Progenitor cell of endocrine pancreas (in vitro differentiated cells): ENCODE results near the gene TTC28. TPM values are rescaled to one million over a fixed set of nuclear protein-coding genes. Genes with fewer than 3 reads are reported as not detected.

ENCODE experiments used
- DNase-seq: peaks from one replicate; pipeline ENCODE4 v3.0.0; 2021; ENCODE audit warnings: low spot score; ENCODE audit not compliant: unreplicated experiment
- H3K27ac Mint-ChIP-seq: 2 replicates; pipeline ENCODE4 v1.8.0; 2021; ENCODE audit warnings: mild to moderate bottlenecking, moderate library complexity, mixed read lengths
- H3K27me3 Mint-ChIP-seq: 2 replicates; pipeline ENCODE4 v1.8.0; 2021; ENCODE audit warnings: mixed read lengths
- H3K36me3 Mint-ChIP-seq: 2 replicates; pipeline ENCODE4 v1.8.0; 2022; ENCODE audit warnings: mixed read lengths; ENCODE audit not compliant: insufficient read depth
- H3K4me1 Mint-ChIP-seq: 2 replicates; pipeline ENCODE4 v1.8.0; 2021; ENCODE audit warnings: low read depth, mixed read lengths
- H3K4me3 Mint-ChIP-seq: 2 replicates; pipeline ENCODE4 v1.8.0; 2021; ENCODE audit warnings: low read depth, mild to moderate bottlenecking, moderate library complexity, mixed read lengths
- H3K9me3 Mint-ChIP-seq: 2 replicates; pipeline ENCODE4 v1.8.0; 2021; ENCODE audit warnings: low read depth, mixed read lengths
- total RNA-seq: library from RNA; stranded (reverse); gene quantifications from 2 replicates; pipeline ENCODE4 v1.2.1, GENCODE V29; 2021
- TF ChIP-seq, protein P1 (sequence below): fragments of 200-600 bp; sonication (generic); IDR thresholded peaks from one replicate; pipeline ENCODE4 v1.5.0; 2021; ENCODE audit warnings: antibody characterized with exemption, mild to moderate bottlenecking; ENCODE audit not compliant: unreplicated experiment

Gene TTC28
- total RNA-seq, 1 donor from 2014 or later = 35.2 TPM

DNA sequence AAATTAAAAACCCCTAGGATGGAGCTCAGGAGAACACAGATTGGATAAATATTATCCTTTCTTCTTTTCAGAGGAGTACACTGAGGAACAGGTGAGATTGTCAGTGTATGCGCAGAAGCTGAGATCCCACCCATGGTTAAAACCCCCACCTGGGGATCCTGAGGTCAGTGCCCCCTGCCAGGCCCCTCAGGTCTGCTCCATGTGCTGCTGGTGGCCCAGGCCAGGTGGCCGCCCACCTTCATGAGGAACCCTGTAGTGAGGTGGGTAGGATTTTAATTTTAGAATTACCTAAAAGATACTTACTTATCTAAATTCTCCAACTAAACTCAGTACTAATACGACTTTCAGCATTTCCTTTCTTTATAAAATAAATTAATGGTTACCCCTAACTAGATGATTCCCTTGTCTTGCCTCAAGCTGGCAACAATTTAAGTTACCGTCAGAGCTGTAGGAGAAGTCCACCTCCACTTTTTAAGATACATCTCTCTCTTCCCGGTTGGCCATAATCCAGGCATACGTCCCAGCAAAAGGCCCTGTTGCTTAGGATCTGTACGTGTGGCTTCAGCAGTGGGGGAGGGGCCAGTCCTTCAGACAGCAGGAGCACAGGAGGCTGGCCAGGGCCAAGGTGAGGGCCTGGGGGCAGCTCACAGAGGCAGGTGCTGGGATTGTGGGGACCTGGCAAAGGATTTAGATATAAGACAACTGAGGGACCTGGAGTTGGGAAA is 699.1 kb downstream of the TTC28 start:
- Mint-ChIP-seq H3K4me1 (peaks cover 6% of the 10 kb centered on the region), H3K9me3 (no peaks in the 10 kb centered on the region), H3K36me3 (peaks cover 13% of the 10 kb centered on the region), H3K27me3 (no peaks in the 10 kb centered on the region), H3K4me3 (no peak overlapping the region), H3K27ac (no peak overlapping the region)
- TF ChIP-seq, protein P1, sequence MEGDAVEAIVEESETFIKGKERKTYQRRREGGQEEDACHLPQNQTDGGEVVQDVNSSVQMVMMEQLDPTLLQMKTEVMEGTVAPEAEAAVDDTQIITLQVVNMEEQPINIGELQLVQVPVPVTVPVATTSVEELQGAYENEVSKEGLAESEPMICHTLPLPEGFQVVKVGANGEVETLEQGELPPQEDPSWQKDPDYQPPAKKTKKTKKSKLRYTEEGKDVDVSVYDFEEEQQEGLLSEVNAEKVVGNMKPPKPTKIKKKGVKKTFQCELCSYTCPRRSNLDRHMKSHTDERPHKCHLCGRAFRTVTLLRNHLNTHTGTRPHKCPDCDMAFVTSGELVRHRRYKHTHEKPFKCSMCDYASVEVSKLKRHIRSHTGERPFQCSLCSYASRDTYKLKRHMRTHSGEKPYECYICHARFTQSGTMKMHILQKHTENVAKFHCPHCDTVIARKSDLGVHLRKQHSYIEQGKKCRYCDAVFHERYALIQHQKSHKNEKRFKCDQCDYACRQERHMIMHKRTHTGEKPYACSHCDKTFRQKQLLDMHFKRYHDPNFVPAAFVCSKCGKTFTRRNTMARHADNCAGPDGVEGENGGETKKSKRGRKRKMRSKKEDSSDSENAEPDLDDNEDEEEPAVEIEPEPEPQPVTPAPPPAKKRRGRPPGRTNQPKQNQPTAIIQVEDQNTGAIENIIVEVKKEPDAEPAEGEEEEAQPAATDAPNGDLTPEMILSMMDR = no peak
- DNase-seq = no peak

DNA sequence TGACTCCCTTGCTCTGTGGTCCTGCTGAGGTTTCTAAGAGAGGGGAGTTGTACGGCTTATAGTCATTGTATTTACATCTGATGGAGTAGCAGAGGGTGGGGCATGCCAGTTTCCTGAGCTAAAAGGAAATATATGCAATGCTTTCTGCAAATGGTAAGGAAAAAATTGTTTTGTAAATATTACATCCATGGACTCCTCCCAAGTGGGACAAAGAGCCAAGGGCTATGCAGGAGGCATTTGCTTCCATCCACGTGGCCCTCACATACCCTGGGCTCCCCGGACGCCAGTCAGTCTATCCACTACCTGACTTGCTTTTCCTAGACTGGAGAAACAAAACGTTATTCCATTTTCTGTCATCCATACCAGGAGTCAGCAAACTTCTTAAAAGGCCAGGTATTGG is 700.8 kb downstream of the TTC28 start:
- peaks cover 8% of the 10 kb centered on the region for H3K36me3 Mint-ChIP-seq
- H3K27me3 Mint-ChIP-seq = no peaks in the 10 kb centered on the region
- no peak overlapping the region for H3K27ac Mint-ChIP-seq
- TF ChIP-seq, protein P1 = no peak
- peaks cover 6% of the 10 kb centered on the region for H3K4me1 Mint-ChIP-seq
- no peak overlapping the region for H3K4me3 Mint-ChIP-seq
- no peaks in the 10 kb centered on the region for H3K9me3 Mint-ChIP-seq
- no peak for DNase-seq

GRCh38 chr22:27978317-27978716 is 701.3 kb downstream of the TTC28 start:
- H3K27ac Mint-ChIP-seq = no peak overlapping the region
- DNase-seq = no peak
- no peak overlapping the region for H3K4me3 Mint-ChIP-seq
- TF ChIP-seq, protein P1 = no peak
- peaks cover 8% of the 10 kb centered on the region for H3K36me3 Mint-ChIP-seq
- H3K4me1 Mint-ChIP-seq = peaks cover 8% of the 10 kb centered on the region
- H3K27me3 Mint-ChIP-seq = no peaks in the 10 kb centered on the region
- H3K9me3 Mint-ChIP-seq = no peaks in the 10 kb centered on the region

- peaks cover 9% of the 10 kb centered on the region for H3K4me1 Mint-ChIP-seq
- no peak overlapping the region for H3K27ac Mint-ChIP-seq
- peaks cover 6% of the 10 kb centered on the region for H3K36me3 Mint-ChIP-seq
- no peaks in the 10 kb centered on the region for H3K9me3 Mint-ChIP-seq
- no peak for DNase-seq
- TF ChIP-seq, protein P1 = no peak
- no peaks in the 10 kb centered on the region for H3K27me3 Mint-ChIP-seq
- no peak overlapping the region for H3K4me3 Mint-ChIP-seq
These were observed 703.1 kb downstream of the TTC28 start for GRCh38 chr22:27976586-27976985.

DNA sequence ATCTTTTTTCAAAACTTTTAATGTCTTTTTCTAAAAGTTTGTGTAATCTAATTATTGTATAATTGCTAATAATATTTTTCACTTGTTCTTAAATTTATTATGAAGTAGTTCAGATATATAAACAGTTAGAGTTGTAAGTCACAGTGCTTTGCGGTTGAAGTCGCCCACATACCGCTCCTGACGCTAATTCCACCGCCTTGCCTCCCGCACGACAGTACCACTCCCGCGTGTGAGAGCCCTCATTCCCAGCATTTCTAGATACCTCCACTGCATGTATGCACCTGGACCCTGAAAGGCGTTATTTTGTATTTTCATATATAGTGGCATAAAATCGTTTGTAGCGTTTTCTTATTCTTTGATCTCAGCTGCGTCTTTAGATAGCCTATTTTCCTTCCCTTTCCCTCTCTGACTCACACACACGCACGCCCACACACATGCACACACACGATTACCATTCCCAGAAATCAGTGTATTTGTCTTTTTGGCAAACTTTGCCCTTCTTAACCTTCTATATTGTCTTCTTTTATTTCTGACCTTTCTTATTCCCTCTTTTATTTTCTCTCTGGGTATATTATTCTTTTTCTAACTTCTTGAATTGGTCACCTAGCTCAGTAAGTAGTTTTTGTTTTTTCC is 704.1 kb downstream of the TTC28 start:
- no peaks in the 10 kb centered on the region for H3K27me3 Mint-ChIP-seq
- peaks cover 5% of the 10 kb centered on the region for H3K4me1 Mint-ChIP-seq
- H3K36me3 Mint-ChIP-seq = peaks cover 6% of the 10 kb centered on the region

More for the DNA sequence above, 704.1 kb downstream of the TTC28 start:
- H3K9me3 Mint-ChIP-seq = peaks cover 3% of the 10 kb centered on the region
- no peak overlapping the region for H3K27ac Mint-ChIP-seq
- no peak for DNase-seq
- H3K4me3 Mint-ChIP-seq = no peak overlapping the region
- TF ChIP-seq, protein P1 = no peak
